Muscle layer of colon (tissue), 2 donors: ENCODE data around the gene PSMC4.
A peak's percentile ranks its signal among the peaks of the same experiment; 100 is the strongest.

Experiments
- H3K27ac ChIP-seq: one replicate; pipeline ENCODE4 v1.7.0; 2013; ENCODE audit warnings: low read depth, mild to moderate bottlenecking, low read length, moderate library complexity
- H3K27me3 ChIP-seq, 2 donors: one replicate each; pipeline ENCODE4 v1.7.0; 2013; ENCODE audit warnings: low read length in 2 of 2, mild to moderate bottlenecking in 2 of 2; ENCODE audit not compliant: insufficient read depth in 2 of 2, control insufficient read depth in 1 of 2
- H3K36me3 ChIP-seq: one replicate; pipeline ENCODE4 v1.7.0; 2013; ENCODE audit warnings: mild to moderate bottlenecking, low read length; ENCODE audit not compliant: insufficient read depth
- H3K4me1 ChIP-seq: one replicate; pipeline ENCODE4 v1.7.0; 2013; ENCODE audit warnings: mild to moderate bottlenecking, low read length; ENCODE audit not compliant: insufficient read depth
- H3K4me3 ChIP-seq, 2 donors: one replicate each; pipeline ENCODE4 v1.7.0; 2013; ENCODE audit warnings: low read length in 2 of 2, low read depth in 1 of 2, mild to moderate bottlenecking in 1 of 2, moderate library complexity in 1 of 2
- H3K9ac ChIP-seq: one replicate; pipeline ENCODE4 v1.7.0; 2013; ENCODE audit warnings: low read length
- H3K9me3 ChIP-seq: one replicate; pipeline ENCODE4 v1.7.0; 2013; ENCODE audit warnings: mild to moderate bottlenecking, low read length
- donor health status: abdominal sarcoma.
- donor health status: Adenocarcinoma of cecum.

Gene PSMC4

GRCh38 chr19:39995794-39996193 is 24.8 kb downstream of the PSMC4 start:
- Histone ChIP-seq H3K36me3 (no peaks in the 10 kb centered on the region), H3K27ac (no peak overlapping the region), H3K9ac (no peak overlapping the region), H3K9me3 (no peaks in the 10 kb centered on the region), H3K27me3 (no peaks in the 10 kb centered on the region), H3K4me3 (no peak overlapping the region), H3K4me1 (peaks cover 15% of the 10 kb centered on the region)

DNA sequence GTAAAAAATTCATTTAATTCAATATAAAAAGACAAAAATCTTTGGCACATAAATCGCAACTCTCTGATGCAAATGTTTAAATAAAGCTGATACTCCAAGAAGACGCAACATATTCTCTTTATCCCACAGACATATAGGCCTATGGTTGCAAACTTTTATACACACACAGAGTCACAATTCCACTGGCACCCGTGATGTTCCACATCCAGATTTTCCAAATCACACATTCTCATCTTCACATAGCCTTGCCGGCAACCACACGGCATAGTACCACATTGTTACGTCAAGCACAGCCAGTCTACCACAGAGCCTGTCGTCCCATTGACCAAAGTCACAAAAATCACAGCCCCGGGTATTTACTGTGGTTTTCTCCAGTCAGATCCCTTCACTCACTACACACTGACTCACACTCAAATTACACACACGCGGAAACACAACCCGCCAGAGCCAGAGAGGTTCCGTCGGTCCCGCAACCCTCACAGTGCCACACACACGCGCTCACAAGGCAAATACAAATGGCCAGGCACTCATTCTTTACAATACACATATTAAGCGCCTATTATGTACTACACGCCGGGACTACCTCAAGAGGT is 25.3 kb downstream of the PSMC4 start:
- H3K9ac ChIP-seq, result peak overlapping the region; percentile 66
- H3K9me3 ChIP-seq, result no peaks in the 10 kb centered on the region
- H3K4me3 ChIP-seq, result peak overlapping the region; percentile 57 to 77
- H3K27me3 ChIP-seq, result no peaks in the 10 kb centered on the region
- H3K27ac ChIP-seq, result peak overlapping the region; percentile 75
- peaks cover 15% of the 10 kb centered on the region for H3K4me1 ChIP-seq
- no peaks in the 10 kb centered on the region for H3K36me3 ChIP-seq

DNA sequence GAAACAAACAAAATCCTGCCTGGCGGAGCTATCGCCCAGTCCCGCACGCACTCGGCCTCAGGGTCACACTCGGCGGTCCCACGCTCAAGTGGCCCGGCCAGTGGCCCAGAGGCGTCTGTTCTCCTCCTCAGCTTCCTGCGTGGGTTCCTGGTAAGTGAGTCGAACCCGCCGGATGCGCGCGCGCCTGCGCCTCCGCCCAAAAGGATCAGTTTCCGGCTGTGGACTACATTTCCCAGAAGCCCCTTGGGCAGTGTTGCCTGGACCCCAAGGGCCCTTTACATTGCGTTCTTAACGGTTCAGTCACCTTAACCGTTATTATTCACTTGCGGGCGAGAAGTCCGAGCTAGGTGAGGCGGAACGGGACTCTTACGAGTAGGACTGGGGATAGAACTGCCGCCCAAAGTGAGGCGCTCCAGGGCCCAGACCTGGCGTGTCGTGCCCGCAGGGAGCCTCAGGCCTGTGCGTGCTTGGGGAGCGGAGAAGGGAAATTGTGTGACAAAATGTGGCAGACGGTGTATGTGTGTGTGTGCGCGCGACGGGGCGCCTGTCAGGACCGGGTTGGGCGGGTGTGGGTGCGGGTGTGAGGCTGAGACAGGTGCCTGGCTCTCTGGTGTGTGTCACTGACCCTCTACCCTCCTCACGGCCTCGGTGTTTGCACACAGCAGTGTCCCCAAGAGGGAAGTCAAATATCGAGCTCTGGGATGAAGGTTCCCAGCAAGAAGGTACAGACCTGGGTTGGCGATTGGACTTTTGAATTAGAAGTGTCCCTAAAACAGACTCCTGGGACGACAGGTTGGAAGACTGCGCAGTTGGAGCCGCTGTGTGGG is 26.1 kb downstream of the PSMC4 start, which contains the start of gene ZNF546:
Gene ZNF546 (plus strand): TSS at position 250 of the 827 bp plus-strand sequence. CDS start 1,267 bp downstream, outside the sequence.
- H3K4me1 ChIP-seq, result peaks cover 15% of the 10 kb centered on the region
- H3K9ac ChIP-seq, result peak within 1 kb of the TSS; percentile 66
- H3K9me3 ChIP-seq, result no peaks in the 10 kb centered on the region
- H3K27me3 ChIP-seq, result no peaks in the 10 kb centered on the region
- peak within 1 kb of the TSS; percentile 75 for H3K27ac ChIP-seq
- no peaks in the 10 kb centered on the region for H3K36me3 ChIP-seq
- peak within 1 kb of the TSS; percentile 57 to 77 for H3K4me3 ChIP-seq

DNA sequence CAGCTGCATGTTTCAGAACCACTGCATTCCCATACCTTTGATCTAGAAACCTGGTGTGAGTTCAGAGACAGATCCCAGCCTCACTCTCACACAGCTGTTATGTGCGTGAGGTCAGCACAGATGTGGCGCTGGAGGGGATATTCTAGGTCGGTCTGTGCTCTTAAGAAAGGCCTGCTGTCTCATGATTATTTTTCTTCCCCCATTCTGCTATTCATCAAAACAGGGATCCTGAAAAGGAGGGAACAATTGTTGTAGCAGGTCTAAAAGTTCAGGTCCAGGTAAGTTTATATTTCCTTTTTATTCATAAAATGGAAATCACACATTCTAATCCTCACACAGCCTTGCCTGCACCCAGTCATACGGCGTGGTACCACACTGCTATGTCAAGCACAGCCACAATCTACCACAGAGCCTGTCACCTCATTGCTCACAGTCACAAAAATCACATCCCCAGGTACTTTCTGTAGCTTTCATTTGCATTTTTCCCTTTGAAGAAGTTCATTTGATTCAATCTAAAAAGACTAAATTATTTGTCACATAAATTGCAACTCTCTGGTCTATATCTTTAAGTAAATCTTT is 26.8 kb downstream of the PSMC4 start:
- peak overlapping the region; percentile 75 for H3K27ac ChIP-seq
- H3K36me3 ChIP-seq, result no peaks in the 10 kb centered on the region
- no peaks in the 10 kb centered on the region for H3K27me3 ChIP-seq
- H3K9ac ChIP-seq, result peak overlapping the region; percentile 66
- no peaks in the 10 kb centered on the region for H3K9me3 ChIP-seq
- peaks cover 15% of the 10 kb centered on the region for H3K4me1 ChIP-seq
- peak overlapping the region; percentile 57 to 77 for H3K4me3 ChIP-seq

DNA sequence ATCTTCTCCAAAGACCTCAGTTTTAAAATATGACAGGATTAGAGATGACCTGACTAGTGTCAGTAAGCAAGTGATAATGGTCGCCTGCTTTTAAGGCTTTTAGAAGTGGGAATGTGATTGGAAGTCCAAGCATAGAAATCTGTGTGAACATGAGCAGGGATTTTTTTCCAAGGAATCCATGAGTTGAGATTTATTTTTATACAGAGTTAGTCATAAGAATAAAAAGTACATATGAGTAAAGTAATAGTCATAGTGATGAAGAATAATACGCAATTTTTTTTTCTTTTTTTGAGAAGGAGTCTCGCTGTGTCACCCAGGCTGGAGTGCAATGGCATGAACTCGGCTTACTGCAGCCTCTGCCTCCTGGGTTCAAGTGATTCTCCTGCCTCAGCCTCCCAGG is 27.5 kb downstream of the PSMC4 start:
- Histone ChIP-seq H3K9ac (no peak overlapping the region), H3K4me1 (peaks cover 15% of the 10 kb centered on the region), H3K9me3 (no peaks in the 10 kb centered on the region), H3K4me3 (no peak overlapping the region), H3K27ac (no peak overlapping the region), H3K27me3 (no peaks in the 10 kb centered on the region), H3K36me3 (no peaks in the 10 kb centered on the region)

- Histone ChIP-seq H3K9me3 (no peaks in the 10 kb centered on the region), H3K36me3 (peaks cover 41% of the 10 kb centered on the region), H3K4me3 (no peak overlapping the region), H3K27ac (no peak overlapping the region), H3K9ac (no peak overlapping the region), H3K27me3 (no peaks in the 10 kb centered on the region), H3K4me1 (no peaks in the 10 kb centered on the region)
Measured at GRCh38 chr19:40005691-40006272, 34.8 kb downstream of the PSMC4 start.

- Histone ChIP-seq H3K9ac (no peak overlapping the region), H3K4me3 (no peak overlapping the region), H3K27ac (no peak overlapping the region), H3K4me1 (no peaks in the 10 kb centered on the region), H3K9me3 (no peaks in the 10 kb centered on the region), H3K36me3 (peaks cover 41% of the 10 kb centered on the region), H3K27me3 (no peaks in the 10 kb centered on the region)
Measured at GRCh38 chr19:40006273-40006691, 35.3 kb downstream of the PSMC4 start.

DNA sequence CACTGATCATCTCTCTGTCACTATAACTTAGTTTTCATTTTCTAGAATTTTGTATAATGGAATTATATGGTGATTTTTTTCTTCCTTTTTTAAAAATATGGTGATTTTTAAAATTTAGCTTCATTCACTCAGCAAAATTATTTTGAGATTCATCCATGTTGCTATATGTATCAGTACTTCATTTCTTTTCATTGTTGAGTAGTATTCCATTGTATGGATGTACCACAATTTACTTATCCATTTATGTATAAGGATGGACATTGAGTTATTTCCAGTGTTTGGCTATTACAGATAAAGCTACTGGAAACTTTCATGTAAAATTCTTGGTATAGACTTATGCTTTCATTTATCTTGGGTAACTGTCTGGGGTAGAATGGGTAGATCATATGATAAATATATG is 38.7 kb downstream of the PSMC4 start:
- H3K9ac ChIP-seq, result no peak overlapping the region
- peaks cover 60% of the 10 kb centered on the region for H3K36me3 ChIP-seq
- no peaks in the 10 kb centered on the region for H3K4me1 ChIP-seq
- peaks cover 17% of the 10 kb centered on the region for H3K9me3 ChIP-seq
- no peak overlapping the region for H3K4me3 ChIP-seq
- no peak overlapping the region for H3K27ac ChIP-seq
- H3K27me3 ChIP-seq, result no peaks in the 10 kb centered on the region

DNA sequence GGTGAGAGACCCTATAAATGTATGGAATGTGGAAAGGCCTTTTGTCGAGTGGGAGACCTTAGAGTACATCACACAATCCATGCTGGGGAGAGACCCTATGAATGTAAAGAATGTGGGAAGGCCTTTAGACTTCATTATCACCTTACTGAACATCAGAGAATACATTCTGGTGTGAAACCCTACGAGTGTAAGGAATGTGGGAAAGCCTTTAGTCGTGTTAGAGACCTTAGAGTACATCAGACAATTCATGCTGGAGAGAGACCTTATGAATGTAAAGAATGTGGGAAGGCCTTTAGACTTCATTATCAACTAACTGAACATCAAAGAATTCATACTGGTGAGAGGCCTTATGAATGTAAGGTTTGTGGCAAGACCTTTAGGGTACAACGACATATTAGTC is 43.0 kb downstream of the PSMC4 start:
- H3K4me1 ChIP-seq, result no peaks in the 10 kb centered on the region
- peaks cover 30% of the 10 kb centered on the region for H3K9me3 ChIP-seq
- H3K9ac ChIP-seq, result no peak overlapping the region
- peak overlapping the region in 1 of 2 donors; percentile 20 for H3K4me3 ChIP-seq
- no peak overlapping the region for H3K27ac ChIP-seq
- H3K27me3 ChIP-seq, result no peaks in the 10 kb centered on the region
- H3K36me3 ChIP-seq, result peaks cover 30% of the 10 kb centered on the region

DNA sequence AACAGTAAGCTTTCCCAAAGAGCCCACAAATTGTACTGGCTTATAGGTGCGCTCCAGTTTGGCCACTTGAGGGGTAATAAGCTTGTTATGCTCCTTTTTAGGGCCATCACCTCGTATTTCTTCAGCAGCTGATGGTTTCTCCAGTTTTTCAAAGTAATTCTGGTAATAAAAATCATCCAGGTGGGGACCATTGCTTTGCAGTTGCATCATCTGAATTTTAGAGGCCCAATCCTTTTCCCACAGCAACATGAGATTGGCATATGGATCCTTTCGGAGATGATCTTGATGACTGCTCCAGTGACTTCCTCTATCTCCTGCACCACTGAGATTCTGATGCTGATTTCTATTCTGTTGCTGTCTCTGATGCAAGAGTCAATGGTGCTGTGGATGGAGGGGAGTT is 53.0 kb downstream of the PSMC4 start:
- Histone ChIP-seq H3K36me3 (no peaks in the 10 kb centered on the region), H3K27ac (no peak overlapping the region), H3K4me1 (no peaks in the 10 kb centered on the region), H3K9ac (no peak overlapping the region), H3K4me3 (no peak overlapping the region), H3K27me3 (no peaks in the 10 kb centered on the region), H3K9me3 (peaks cover 14% of the 10 kb centered on the region)

GRCh38 chr19:40025938-40026596 is 55.1 kb downstream of the PSMC4 start:
- no peak overlapping the region for H3K4me3 ChIP-seq
- no peaks in the 10 kb centered on the region for H3K27me3 ChIP-seq
- no peak overlapping the region for H3K27ac ChIP-seq
- H3K9ac ChIP-seq, result no peak overlapping the region
- peaks cover 18% of the 10 kb centered on the region for H3K9me3 ChIP-seq
- H3K36me3 ChIP-seq, result no peaks in the 10 kb centered on the region
- H3K4me1 ChIP-seq, result no peaks in the 10 kb centered on the region
